GM23338 (cell line): ENCODE measurements around the gene ATN1. TPM values are rescaled to one million over a fixed set of nuclear protein-coding genes. Genes with fewer than 3 reads are reported as not detected.

ENCODE experiments used
- ATAC-seq: fragments of 200-7000 bp; cut with Tn5 transposase; 3 replicates; pipeline ENCODE4 v1.9.1; 2020
- DNase-seq: peaks from one replicate; pipeline ENCODE4 v3.0.0-alpha.2; 2015; ENCODE audit warnings: low spot score
- H2AFZ ChIP-seq: fragments of 200-600 bp; sonication (generic); 2 replicates; pipeline ENCODE4 v1.8.0; 2016; ENCODE audit warnings: antibody characterized with exemption, mild to moderate bottlenecking, moderate library complexity
- H3F3A ChIP-seq: fragments of 200-600 bp; sonication (generic); replicated peaks from 2 replicates; pipeline ENCODE4 v1.8.0; 2017; ENCODE audit warnings: antibody characterized with exemption, mixed run types, low read depth
- H3K27ac ChIP-seq: fragments of 200-600 bp; sonication (generic); 2 replicates; pipeline ENCODE4 v1.6.1; 2016; ENCODE audit warnings: low read depth
- H3K27me3 ChIP-seq: fragments of 200-600 bp; sonication (generic); 2 replicates; pipeline ENCODE4 v1.8.0; 2016; ENCODE audit warnings: mild to moderate bottlenecking, mixed run types, moderate library complexity; ENCODE audit not compliant: insufficient read depth
- H3K36me3 ChIP-seq: fragments of 200-600 bp; sonication (generic); 2 replicates; pipeline ENCODE4 v1.8.0; 2016; ENCODE audit warnings: mild to moderate bottlenecking; ENCODE audit not compliant: insufficient read depth
- H3K4me1 ChIP-seq: fragments of 200-600 bp; sonication (generic); 2 replicates; pipeline ENCODE4 v1.8.0; 2016; ENCODE audit warnings: mild to moderate bottlenecking, moderate library complexity; ENCODE audit not compliant: insufficient read depth
- H3K4me2 ChIP-seq: fragments of 200-600 bp; sonication (generic); 2 replicates; pipeline ENCODE4 v1.7.1; 2017; ENCODE audit warnings: mixed run types
- H3K4me3 ChIP-seq: fragments of 200-600 bp; sonication (generic); 2 replicates; pipeline ENCODE4 v1.6.1; 2016; ENCODE audit warnings: mixed run types
- H3K79me2 ChIP-seq: fragments of 200-600 bp; sonication (generic); replicated peaks from 2 replicates; pipeline ENCODE4 v1.8.0; 2017; ENCODE audit warnings: mild to moderate bottlenecking; ENCODE audit not compliant: insufficient read depth
- H3K9me2 ChIP-seq: fragments of 200-600 bp; sonication (generic); 2 replicates; pipeline ENCODE4 v1.8.0; 2017; ENCODE audit not compliant: insufficient read depth
- H4K20me1 ChIP-seq: fragments of 200-600 bp; sonication (generic); replicated peaks from 2 replicates; pipeline ENCODE4 v1.8.0; 2017; ENCODE audit warnings: mild to moderate bottlenecking; ENCODE audit not compliant: insufficient read depth
- H3K27ac Mint-ChIP-seq: 2 replicates; pipeline ENCODE4 v1.8.0; 2020; ENCODE audit warnings: inconsistent platforms, mild to moderate bottlenecking, moderate library complexity, mixed read lengths
- H3K27me3 Mint-ChIP-seq: 3 replicates; pipeline ENCODE4 v1.8.0; 2022; ENCODE audit warnings: low read depth, mild to moderate bottlenecking, moderate library complexity, mixed read lengths, inconsistent platforms; ENCODE audit not compliant: insufficient read depth, poor library complexity
- H3K36me3 Mint-ChIP-seq: 3 replicates; pipeline ENCODE4 v1.8.0; 2021; ENCODE audit warnings: low read depth, mild to moderate bottlenecking, inconsistent platforms, moderate library complexity, mixed read lengths
- H3K4me1 Mint-ChIP-seq: 3 replicates; pipeline ENCODE4 v1.8.0; 2020; ENCODE audit warnings: mild to moderate bottlenecking, inconsistent platforms, mixed read lengths
- H3K4me3 Mint-ChIP-seq: 3 replicates; pipeline ENCODE4 v1.8.0; 2021; ENCODE audit warnings: moderate library complexity, mild to moderate bottlenecking, inconsistent platforms, mixed read lengths
- H3K9me3 Mint-ChIP-seq: 3 replicates; pipeline ENCODE4 v1.8.0; 2020; ENCODE audit warnings: moderate library complexity, mild to moderate bottlenecking, inconsistent platforms, mixed read lengths
- CREB1 ChIP-seq: fragments of 250-450 bp; sonication (Bioruptor Pico); IDR thresholded peaks from 2 replicates; pipeline ENCODE4 v1.5.0; 2020; ENCODE audit warnings: low read depth, mild to moderate bottlenecking, moderate library complexity
- CTCF ChIP-seq, 2 experiments: fragments of 200-600 bp in 1 of 2; sonication (generic) in 1 of 2; conservative IDR thresholded peaks; 2 replicates each; pipeline versions ENCODE4 v1.5.1 to v1.6.1; 2016 to 2017; ENCODE audit warnings: antibody characterized with exemption in 2 of 2, low read depth in 2 of 2, mild to moderate bottlenecking in 2 of 2, moderate library complexity in 1 of 2
- ETS1 ChIP-seq: IDR thresholded peaks from 2 replicates; pipeline ENCODE4 v1.6.1; 2016; ENCODE audit warnings: antibody characterized with exemption
- EZH2 ChIP-seq: fragments of 200-600 bp; sonication (generic); IDR thresholded peaks from one replicate; pipeline ENCODE4 v1.8.0; 2017; ENCODE audit warnings: antibody characterized with exemption, mild to moderate bottlenecking, low read depth; ENCODE audit not compliant: unreplicated experiment
- EZH2phosphoT487 ChIP-seq: fragments of 200-600 bp; sonication (generic); IDR thresholded peaks from one replicate; pipeline ENCODE4 v1.8.1; 2018; ENCODE audit warnings: antibody characterized with exemption; ENCODE audit not compliant: unreplicated experiment
- JUNB ChIP-seq: IDR thresholded peaks from one replicate; pipeline ENCODE4 v1.6.1; 2016; ENCODE audit warnings: antibody characterized with exemption; ENCODE audit not compliant: unreplicated experiment
- NANOG ChIP-seq: IDR thresholded peaks from 2 replicates; pipeline ENCODE4 v1.6.1; 2016; ENCODE audit warnings: antibody characterized with exemption, borderline replicate concordance
- POLR2AphosphoS5 ChIP-seq: IDR thresholded peaks from 2 replicates; pipeline ENCODE4 v1.6.1; 2016; ENCODE audit warnings: antibody characterized with exemption, low read depth
- REST ChIP-seq: IDR thresholded peaks from one replicate; pipeline ENCODE4 v1.6.1; 2018; ENCODE audit warnings: antibody characterized with exemption; ENCODE audit not compliant: unreplicated experiment
- STAT1 ChIP-seq: IDR thresholded peaks from one replicate; pipeline ENCODE4 v1.6.1; 2016; ENCODE audit warnings: antibody characterized with exemption; ENCODE audit not compliant: unreplicated experiment
- ZNF114 ChIP-seq: fragments of 250-450 bp; sonication (Bioruptor Pico); IDR thresholded peaks from 2 replicates; pipeline ENCODE4 v1.5.0; 2020; ENCODE audit warnings: mild to moderate bottlenecking, moderate library complexity
- ZNF331 ChIP-seq: fragments of 250-450 bp; sonication (Bioruptor Pico); IDR thresholded peaks from 2 replicates; pipeline ENCODE4 v1.5.0; 2020; ENCODE audit warnings: low read depth, mild to moderate bottlenecking, moderate library complexity
- ZNF462 ChIP-seq: fragments of 250-450 bp; sonication (Bioruptor Pico); IDR thresholded peaks from 2 replicates; pipeline ENCODE4 v1.5.0; 2020; ENCODE audit warnings: mild to moderate bottlenecking, moderate library complexity
- polyA plus RNA-seq: library from polyadenylated mRNA; unstranded; fragments of >200 nt; fragmentation: Nextera tagmentation; extraction: Ambion mirVana; gene quantifications from 2 replicates; pipeline ENCODE4 v1.2.1, GENCODE V29; 2016
- total RNA-seq: library from RNA; depleted of rRNA; stranded (reverse); fragments of >200 nt; shearing (Covaris generic); gene quantifications from 2 replicates; pipeline ENCODE4 v1.2.3, GENCODE V29; 2014

Gene ATN1
- total and polyA plus RNA-seq, 2 experiments from 2014 or later, result 27.2 to 49.6 TPM

GRCh38 chr12:6939191-6939540 is 11.4 kb downstream of the ATN1 start (continued):
- no peak for TF ChIP-seq ZNF114

GRCh38 chr12:6941267-6941666 is 13.5 kb downstream of the ATN1 start:
- no peaks in the 10 kb centered on the region for H3K27me3 ChIP-seq
- no peaks in the 10 kb centered on the region; the same call in 1 of the 2 replicates for H4K20me1 ChIP-seq
- Mint-ChIP-seq H3K27ac (no peak overlapping the region; the same call in 1 of the 2 replicates), H3K27me3 (peaks cover 59% of the 10 kb centered on the region), H3K4me3 (no peak overlapping the region), H3K36me3 (peaks cover 41% of the 10 kb centered on the region), H3K9me3 (peaks cover 6% of the 10 kb centered on the region; the same call in 2 of the 3 replicates), H3K4me1 (peaks cover 60% of the 10 kb centered on the region)
- H3K36me3 ChIP-seq, result no peaks in the 10 kb centered on the region
- H3K27ac ChIP-seq, result no peak overlapping the region
- H3K4me2 ChIP-seq, result no peak overlapping the region
- TF ChIP-seq EZH2 (no peak), EZH2phosphoT487 (no peak), POLR2AphosphoS5 (no peak), JUNB (no peak), REST (no peak), CREB1 (CRISPR knock-in tag) (no peak), ZNF462 (CRISPR knock-in tag) (no peak), NANOG (no peak), ZNF114 (no peak), ZNF331 (CRISPR knock-in tag) (no peak), CTCF (conservative IDR thresholded peaks at IDR 0.05; ENCODE audit: low read depth in 2 of 2) (no peak), ETS1 (no peak), STAT1 (no peak)
- DNase-seq (no peak), ATAC-seq (no peak)
- peaks cover 25% of the 10 kb centered on the region for H3K4me1 ChIP-seq
- H2AFZ ChIP-seq, result no peak overlapping the region
- no peak overlapping the region for H3K4me3 ChIP-seq
- no peaks in the 10 kb centered on the region for H3K9me2 ChIP-seq
- peaks cover 40% of the 10 kb centered on the region for H3F3A ChIP-seq
- 0 out of 2 replicates have a peak, but pooled peaks cover 10% of the 10 kb centered on the region for H3K79me2 ChIP-seq
